Measurements from ENCODE around the gene ANO1.

DNA sequence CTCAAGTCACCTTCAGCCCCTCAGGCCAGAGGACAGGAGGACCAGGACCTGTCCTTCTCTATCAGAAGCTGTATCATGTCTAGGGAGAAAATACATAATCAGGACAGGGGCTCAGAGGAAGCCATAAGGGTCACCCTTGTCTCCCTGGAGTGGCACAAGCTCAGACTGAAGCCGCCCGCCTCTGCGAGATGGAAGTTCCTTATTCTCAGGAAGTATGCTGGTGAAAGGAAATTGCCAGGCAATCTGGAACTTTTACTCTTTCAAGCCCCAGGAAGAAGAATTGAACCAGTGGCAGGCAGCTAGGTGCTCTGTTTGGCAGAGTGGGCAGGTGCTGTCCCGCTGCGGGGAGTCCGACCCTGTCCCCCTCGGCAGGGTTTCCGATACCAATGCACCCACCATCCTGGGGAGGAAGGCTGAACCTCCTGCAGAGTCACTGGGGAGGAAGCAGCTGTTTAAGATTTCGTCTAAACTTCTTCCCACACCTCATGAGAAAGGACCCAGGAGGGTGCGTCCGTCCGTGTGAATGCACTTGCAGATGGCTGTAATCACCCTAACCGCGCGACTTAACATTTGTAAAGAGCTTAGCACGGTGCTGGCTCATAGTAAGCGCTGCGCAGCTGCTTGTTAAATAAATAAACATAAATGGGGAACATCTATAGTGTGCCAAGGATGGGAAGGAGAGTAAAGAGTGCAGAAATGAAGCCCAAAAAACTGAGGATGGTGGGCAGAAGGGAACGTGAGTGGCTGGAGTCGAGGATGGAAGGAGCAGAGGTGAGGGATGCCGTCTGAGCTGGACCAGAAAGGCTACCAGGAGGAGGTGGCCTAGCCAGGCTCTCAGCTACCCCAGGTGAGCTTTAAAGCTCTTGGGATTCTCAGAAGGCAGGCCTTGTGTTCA, 5.0 kb upstream of the ANO1 start:
- TF ChIP-seq EZH2phosphoT487 (IDR thresholded peaks at IDR 0.05; ENCODE audit: low read depth) = no peak
- TF ChIP-seq, protein P1, sequence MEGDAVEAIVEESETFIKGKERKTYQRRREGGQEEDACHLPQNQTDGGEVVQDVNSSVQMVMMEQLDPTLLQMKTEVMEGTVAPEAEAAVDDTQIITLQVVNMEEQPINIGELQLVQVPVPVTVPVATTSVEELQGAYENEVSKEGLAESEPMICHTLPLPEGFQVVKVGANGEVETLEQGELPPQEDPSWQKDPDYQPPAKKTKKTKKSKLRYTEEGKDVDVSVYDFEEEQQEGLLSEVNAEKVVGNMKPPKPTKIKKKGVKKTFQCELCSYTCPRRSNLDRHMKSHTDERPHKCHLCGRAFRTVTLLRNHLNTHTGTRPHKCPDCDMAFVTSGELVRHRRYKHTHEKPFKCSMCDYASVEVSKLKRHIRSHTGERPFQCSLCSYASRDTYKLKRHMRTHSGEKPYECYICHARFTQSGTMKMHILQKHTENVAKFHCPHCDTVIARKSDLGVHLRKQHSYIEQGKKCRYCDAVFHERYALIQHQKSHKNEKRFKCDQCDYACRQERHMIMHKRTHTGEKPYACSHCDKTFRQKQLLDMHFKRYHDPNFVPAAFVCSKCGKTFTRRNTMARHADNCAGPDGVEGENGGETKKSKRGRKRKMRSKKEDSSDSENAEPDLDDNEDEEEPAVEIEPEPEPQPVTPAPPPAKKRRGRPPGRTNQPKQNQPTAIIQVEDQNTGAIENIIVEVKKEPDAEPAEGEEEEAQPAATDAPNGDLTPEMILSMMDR (IDR thresholded peaks at IDR 0.05; ENCODE audit: low read depth, low read length) = no peak

Measured in OCI-LY3 (cell line).